ENCODE results near the gene SDC1.
"Not testable (repeated sequence)": the region's sequence is repeated elsewhere in the genome, so short reads cannot be mapped to it uniquely, and the experiment has no call there.

- TF ChIP-seq CTCF (IDR thresholded peaks at IDR 0.05; ENCODE audit: low read depth, low read length); MAX (IDR thresholded peaks at IDR 0.05; ENCODE audit: low read depth, low read length); POLR2A (IDR thresholded peaks at IDR 0.05; ENCODE audit: extremely low read depth, insufficient read length): not testable (repeated sequence)
These were observed 29.9 kb downstream of the SDC1 start for GRCh38 chr2:20195016-20195411.

Measured in NB4 (cell line).